Peyer's patch (tissue), 4 donors: ENCODE measurements around the gene AHSP. TPM values are rescaled to one million over a fixed set of nuclear protein-coding genes. Genes with fewer than 3 reads are reported as not detected.

Experiments used
- DNase-seq, 3 donors: peaks; one replicate each; pipeline ENCODE4 v3.0.0-alpha.2; 2017 to 2019
- H3K27ac ChIP-seq, 4 donors: fragments of 200-600 bp; sonication (generic); one replicate each; pipeline ENCODE4 v1.5.1; 2016 to 2019
- H3K27me3 ChIP-seq, 2 donors: fragments of 200-600 bp; sonication (generic); one replicate each; pipeline ENCODE4 v1.5.1; 2019
- H3K36me3 ChIP-seq, 3 donors: fragments of 200-600 bp; sonication (generic); one replicate each; pipeline ENCODE4 v1.5.1; 2016 to 2019
- H3K4me1 ChIP-seq, 4 donors: fragments of 200-600 bp; sonication (generic); one replicate each; pipeline ENCODE4 v1.5.1; 2016 to 2019
- H3K4me3 ChIP-seq, 4 donors: fragments of 200-600 bp; sonication (generic); 1 replicate in 3 of 4; 2 replicates in 1 of 4; pipeline ENCODE4 v1.5.1; 2016 to 2019; ENCODE audit warnings: mild to moderate bottlenecking in 1 of 4
- H3K9me3 ChIP-seq, 4 donors: fragments of 200-600 bp; sonication (generic); one replicate each; pipeline ENCODE4 v1.5.1; 2016 to 2019; ENCODE audit warnings: mild to moderate bottlenecking in 1 of 4
- POLR2A ChIP-seq, 2 donors: fragments of 450-650 bp; IDR thresholded peaks; one replicate each; pipeline ENCODE4 v1.5.1; 2017; ENCODE audit warnings: antibody characterized with exemption in 2 of 2, mild to moderate bottlenecking in 2 of 2, moderate library complexity in 2 of 2
- total RNA-seq, 4 donors: library from RNA; depleted of rRNA; stranded (reverse); fragments of >200 nt; gene quantifications; one replicate each; pipeline ENCODE4 v1.1.0, GENCODE V29; 2016
- TF ChIP-seq, protein P1 (sequence below), 6 experiments: fragments of 450-650 bp in 4 of 6; fragments of 200-600 bp in 2 of 6; sonication (generic) in 1 of 6; IDR thresholded peaks; one replicate each; pipeline ENCODE4 v1.5.1; 2017 to 2019; ENCODE audit warnings: antibody characterized with exemption in 6 of 6, mild to moderate bottlenecking in 3 of 6, moderate library complexity in 1 of 6

Gene AHSP
- total RNA-seq, 4 donors from 2014 or later, result not detected

DNA sequence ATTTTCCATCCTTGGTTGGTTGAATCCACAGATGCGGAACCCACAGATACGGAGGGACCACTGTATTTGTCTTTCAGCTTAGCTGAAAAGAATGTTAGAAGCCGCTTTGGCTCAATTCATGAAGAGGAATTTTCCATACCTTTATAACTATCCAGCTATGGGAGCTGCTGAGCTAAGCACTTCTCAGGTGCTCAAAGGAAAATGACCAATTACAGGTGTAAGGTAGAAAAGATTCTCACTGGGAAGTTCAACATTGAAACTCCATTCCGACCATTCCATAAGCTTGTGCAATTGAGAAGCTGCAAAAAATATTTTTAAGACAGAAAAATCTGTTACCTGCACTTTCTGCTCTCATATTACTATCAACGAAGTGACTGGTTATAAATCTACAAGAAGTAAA lies 2.7 kb downstream of the AHSP start:
- TF ChIP-seq POLR2A (IDR thresholded peaks at IDR 0.05), result no peak
- TF ChIP-seq, protein P1, sequence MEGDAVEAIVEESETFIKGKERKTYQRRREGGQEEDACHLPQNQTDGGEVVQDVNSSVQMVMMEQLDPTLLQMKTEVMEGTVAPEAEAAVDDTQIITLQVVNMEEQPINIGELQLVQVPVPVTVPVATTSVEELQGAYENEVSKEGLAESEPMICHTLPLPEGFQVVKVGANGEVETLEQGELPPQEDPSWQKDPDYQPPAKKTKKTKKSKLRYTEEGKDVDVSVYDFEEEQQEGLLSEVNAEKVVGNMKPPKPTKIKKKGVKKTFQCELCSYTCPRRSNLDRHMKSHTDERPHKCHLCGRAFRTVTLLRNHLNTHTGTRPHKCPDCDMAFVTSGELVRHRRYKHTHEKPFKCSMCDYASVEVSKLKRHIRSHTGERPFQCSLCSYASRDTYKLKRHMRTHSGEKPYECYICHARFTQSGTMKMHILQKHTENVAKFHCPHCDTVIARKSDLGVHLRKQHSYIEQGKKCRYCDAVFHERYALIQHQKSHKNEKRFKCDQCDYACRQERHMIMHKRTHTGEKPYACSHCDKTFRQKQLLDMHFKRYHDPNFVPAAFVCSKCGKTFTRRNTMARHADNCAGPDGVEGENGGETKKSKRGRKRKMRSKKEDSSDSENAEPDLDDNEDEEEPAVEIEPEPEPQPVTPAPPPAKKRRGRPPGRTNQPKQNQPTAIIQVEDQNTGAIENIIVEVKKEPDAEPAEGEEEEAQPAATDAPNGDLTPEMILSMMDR (IDR thresholded peaks at IDR 0.05), result no peak
- Histone ChIP-seq H3K27ac (no peak overlapping the region), H3K36me3 (no peaks in the 10 kb centered on the region), H3K9me3 (no peaks in the 10 kb centered on the region), H3K27me3 (no peaks in the 10 kb centered on the region), H3K4me3 (no peak overlapping the region), H3K4me1 (no peaks in the 10 kb centered on the region)
- no peak for DNase-seq

DNA sequence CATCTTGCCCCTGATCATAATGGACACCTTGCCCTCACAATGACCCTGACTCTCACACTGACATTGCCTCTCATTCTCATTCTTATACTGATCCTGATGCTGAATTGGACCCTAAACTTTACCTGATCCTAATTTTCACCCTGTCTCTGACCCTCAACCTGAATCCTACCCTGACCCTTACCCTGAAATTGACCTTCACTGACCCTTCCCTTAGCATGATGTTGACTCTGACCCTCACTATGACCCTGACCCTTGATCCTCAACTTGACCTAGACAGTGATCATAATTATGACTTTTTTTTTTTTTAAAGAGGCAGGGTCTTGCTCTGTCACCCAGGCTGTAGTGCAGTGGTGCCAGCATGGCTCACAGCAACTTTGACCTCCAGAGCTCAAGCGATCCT lies 3.4 kb downstream of the AHSP start:
- H3K4me1 ChIP-seq, result no peaks in the 10 kb centered on the region
- no peaks in the 10 kb centered on the region for H3K36me3 ChIP-seq
- TF ChIP-seq, protein P1 (IDR thresholded peaks at IDR 0.05), result no peak
- no peak for TF ChIP-seq POLR2A (IDR thresholded peaks at IDR 0.05)
- H3K27ac ChIP-seq, result no peak overlapping the region
- H3K9me3 ChIP-seq, result no peaks in the 10 kb centered on the region
- no peaks in the 10 kb centered on the region for H3K27me3 ChIP-seq
- DNase-seq, result no peak
- no peak overlapping the region for H3K4me3 ChIP-seq

DNA sequence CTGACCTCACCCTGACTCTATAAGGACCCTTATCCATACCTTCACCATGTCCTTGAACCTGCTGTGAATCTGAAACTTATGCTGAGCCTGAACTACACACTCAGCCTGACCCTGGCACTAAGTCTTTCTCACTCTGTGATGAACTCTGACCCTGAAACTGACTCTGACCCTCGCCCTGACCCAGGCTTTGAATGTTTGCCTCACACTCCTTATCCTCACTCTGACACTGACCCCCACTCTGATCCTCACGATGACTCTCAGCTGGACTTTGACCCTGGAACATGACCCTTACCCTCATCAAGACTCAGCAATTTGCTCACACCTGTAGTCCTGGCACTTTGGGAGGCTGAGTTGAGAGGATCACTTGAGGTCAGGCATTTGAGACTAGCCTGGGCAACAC lies 4.4 kb downstream of the AHSP start:
- no peaks in the 10 kb centered on the region for H3K36me3 ChIP-seq
- no peak overlapping the region for H3K27ac ChIP-seq
- DNase-seq, result no peak
- peaks cover 0 to under 1% (median 0%) of the 10 kb centered on the region in 4 donors for H3K4me1 ChIP-seq
- H3K27me3 ChIP-seq, result no peaks in the 10 kb centered on the region
- no peak for TF ChIP-seq POLR2A (IDR thresholded peaks at IDR 0.05)
- TF ChIP-seq, protein P1 (IDR thresholded peaks at IDR 0.05), result no peak
- no peaks in the 10 kb centered on the region for H3K9me3 ChIP-seq
- H3K4me3 ChIP-seq, result no peak overlapping the region

DNA sequence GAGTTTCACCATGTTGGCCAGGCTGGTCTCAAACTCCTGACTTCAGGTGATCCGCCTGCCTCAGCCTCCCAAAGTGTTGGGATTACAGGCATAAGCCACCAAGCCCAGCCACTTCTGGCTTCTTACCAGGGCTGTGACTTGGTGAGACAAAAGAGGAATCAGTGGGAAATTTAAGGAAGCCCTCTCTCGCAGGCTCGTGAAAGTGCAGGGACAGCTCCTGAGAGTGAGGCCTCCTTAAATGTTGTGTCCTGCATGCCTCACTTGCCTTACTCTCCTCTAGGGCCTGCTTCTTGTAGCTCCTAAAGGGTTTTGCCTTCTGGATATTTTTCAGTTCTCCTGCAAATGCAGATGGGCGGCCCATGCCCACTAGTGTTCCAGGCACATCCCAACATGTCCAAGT lies 5.2 kb downstream of the AHSP start:
- Histone ChIP-seq H3K36me3 (no peaks in the 10 kb centered on the region), H3K27ac (no peak overlapping the region), H3K4me1 (peaks cover 0 to 7% (median 0%) of the 10 kb centered on the region in 4 donors), H3K27me3 (peaks cover 0 to 6% of the 10 kb centered on the region in 2 donors), H3K4me3 (no peak overlapping the region), H3K9me3 (no peaks in the 10 kb centered on the region)
- TF ChIP-seq, protein P1 (IDR thresholded peaks at IDR 0.05), result no peak
- TF ChIP-seq POLR2A (IDR thresholded peaks at IDR 0.05), result no peak
- no peak for DNase-seq

DNA sequence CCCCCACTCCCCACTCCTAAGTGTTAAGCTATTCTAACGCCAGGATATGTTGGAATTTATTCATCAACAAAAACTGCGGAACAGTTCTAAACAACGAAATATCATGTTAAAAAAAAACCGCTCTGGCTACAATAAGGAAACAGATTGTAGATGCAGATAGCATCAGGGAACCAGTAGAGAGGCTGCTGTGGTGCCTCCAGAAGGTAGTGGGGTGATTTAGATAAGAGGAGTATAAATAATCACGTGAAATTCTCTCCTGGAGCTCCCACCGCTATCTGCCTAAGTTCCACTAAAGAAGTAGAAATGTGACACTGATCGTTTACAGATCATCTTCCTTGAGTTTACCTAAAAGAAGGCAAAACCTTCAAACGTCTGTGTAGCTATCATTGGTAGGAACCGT lies 8.0 kb downstream of the AHSP start:
- H3K9me3 ChIP-seq, result peaks cover 0 to 6% (median 0%) of the 10 kb centered on the region in 4 donors
- no peak for TF ChIP-seq POLR2A (IDR thresholded peaks at IDR 0.05)
- TF ChIP-seq, protein P1 (IDR thresholded peaks at IDR 0.05), result no peak
- H3K36me3 ChIP-seq, result no peaks in the 10 kb centered on the region
- peaks cover 0 to 7% (median 0%) of the 10 kb centered on the region in 4 donors for H3K4me1 ChIP-seq
- H3K4me3 ChIP-seq, result no peak overlapping the region
- H3K27me3 ChIP-seq, result peaks cover 0 to 6% of the 10 kb centered on the region in 2 donors
- no peak overlapping the region for H3K27ac ChIP-seq
- DNase-seq, result no peak
